Memory B cell (primary cell): ENCODE measurements around the gene PODN.

Experiments used
- ATAC-seq: fragments of 150-1000 bp; cut with Tn5 transposase; 2 replicates; pipeline ENCODE4 v1.10.0; 2021; ENCODE audit warnings: low read depth, mild to moderate bottlenecking, moderate library complexity
- DNase-seq, 2 donors: peaks; one replicate each; pipeline ENCODE4 v3.0.0; 2022; ENCODE audit warnings: low spot score in 2 of 2
- H3K27ac Mint-ChIP-seq: one replicate; pipeline ENCODE4 v1.8.0; 2022; ENCODE audit warnings: mild to moderate bottlenecking, moderate library complexity, mixed read lengths
- H3K27me3 Mint-ChIP-seq: one replicate; pipeline ENCODE4 v1.8.0; 2022; ENCODE audit warnings: mixed read lengths
- H3K36me3 Mint-ChIP-seq: one replicate; pipeline ENCODE4 v1.8.0; 2022; ENCODE audit warnings: mild to moderate bottlenecking, mixed read lengths
- H3K4me1 Mint-ChIP-seq: one replicate; pipeline ENCODE4 v1.8.0; 2022; ENCODE audit warnings: mixed read lengths
- H3K4me3 Mint-ChIP-seq: one replicate; pipeline ENCODE4 v1.8.0; 2022; ENCODE audit warnings: mild to moderate bottlenecking, moderate library complexity, mixed read lengths
- H3K9me3 Mint-ChIP-seq: one replicate; pipeline ENCODE4 v1.8.0; 2022; ENCODE audit warnings: mixed read lengths

The PODN gene

DNA sequence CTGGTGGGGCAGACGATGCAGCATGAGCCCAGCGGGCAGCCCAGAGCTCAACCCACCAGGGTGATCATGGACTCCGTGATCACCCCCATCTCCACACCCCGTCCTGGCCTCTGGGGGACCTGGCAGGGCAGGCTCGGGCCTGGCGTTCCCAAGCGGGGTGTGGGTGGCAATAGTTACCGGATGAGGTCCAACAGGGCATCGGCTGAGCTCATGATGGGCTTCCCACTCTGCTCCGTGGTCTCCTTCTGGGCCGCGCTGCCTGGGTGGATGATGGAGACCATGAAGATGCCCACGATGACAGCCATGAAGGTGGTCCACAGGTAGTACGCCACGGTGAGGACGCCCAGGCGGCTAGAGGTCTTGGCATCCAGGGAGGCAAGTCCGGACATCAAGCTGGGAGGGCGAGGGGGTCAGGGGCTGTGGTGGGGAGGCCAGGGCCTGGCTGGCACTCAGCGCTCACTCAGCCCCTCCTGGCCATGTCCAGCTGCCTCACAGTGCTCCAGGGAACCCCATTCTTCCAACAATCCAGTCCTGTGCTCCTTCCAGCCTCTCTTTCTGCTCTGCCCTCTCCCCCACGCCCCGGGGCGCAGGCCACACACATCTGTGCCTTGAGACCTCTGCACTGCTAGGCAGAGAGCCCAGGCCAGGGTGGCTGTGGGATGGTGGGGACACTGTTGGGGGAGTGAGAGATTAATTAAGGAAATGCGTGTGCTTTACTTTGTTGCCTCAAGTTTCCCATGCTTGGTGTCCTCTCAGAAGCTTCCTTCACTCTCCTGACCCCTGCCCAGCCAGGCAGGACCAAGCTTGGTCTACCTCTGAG is 52.8 kb downstream of the PODN start:
- DNase-seq, result no peak
- ATAC-seq, result no peak
- Mint-ChIP-seq H3K27me3 (peaks cover 28% of the 10 kb centered on the region), H3K4me3 (no peak overlapping the region), H3K36me3 (no peaks in the 10 kb centered on the region), H3K9me3 (peaks cover 4% of the 10 kb centered on the region), H3K27ac (no peak overlapping the region), H3K4me1 (peaks cover 1% of the 10 kb centered on the region)

GRCh38 chr1:53115403-53116306 is 53.6 kb downstream of the PODN start:
- DNase-seq (no peak), ATAC-seq (no peak)
- peaks cover 30% of the 10 kb centered on the region for H3K27me3 Mint-ChIP-seq
- H3K9me3 Mint-ChIP-seq, result peaks cover 4% of the 10 kb centered on the region
- H3K4me3 Mint-ChIP-seq, result no peak overlapping the region
- H3K27ac Mint-ChIP-seq, result no peak overlapping the region
- no peaks in the 10 kb centered on the region for H3K4me1 Mint-ChIP-seq
- H3K36me3 Mint-ChIP-seq, result no peaks in the 10 kb centered on the region

GRCh38 chr1:53116307-53116810 is 54.3 kb downstream of the PODN start:
- Mint-ChIP-seq H3K27me3 (peaks cover 32% of the 10 kb centered on the region), H3K4me3 (no peak overlapping the region), H3K27ac (no peak overlapping the region), H3K4me1 (no peaks in the 10 kb centered on the region), H3K36me3 (no peaks in the 10 kb centered on the region), H3K9me3 (peaks cover 4% of the 10 kb centered on the region)
- no peak for DNase-seq
- ATAC-seq, result no peak

DNA sequence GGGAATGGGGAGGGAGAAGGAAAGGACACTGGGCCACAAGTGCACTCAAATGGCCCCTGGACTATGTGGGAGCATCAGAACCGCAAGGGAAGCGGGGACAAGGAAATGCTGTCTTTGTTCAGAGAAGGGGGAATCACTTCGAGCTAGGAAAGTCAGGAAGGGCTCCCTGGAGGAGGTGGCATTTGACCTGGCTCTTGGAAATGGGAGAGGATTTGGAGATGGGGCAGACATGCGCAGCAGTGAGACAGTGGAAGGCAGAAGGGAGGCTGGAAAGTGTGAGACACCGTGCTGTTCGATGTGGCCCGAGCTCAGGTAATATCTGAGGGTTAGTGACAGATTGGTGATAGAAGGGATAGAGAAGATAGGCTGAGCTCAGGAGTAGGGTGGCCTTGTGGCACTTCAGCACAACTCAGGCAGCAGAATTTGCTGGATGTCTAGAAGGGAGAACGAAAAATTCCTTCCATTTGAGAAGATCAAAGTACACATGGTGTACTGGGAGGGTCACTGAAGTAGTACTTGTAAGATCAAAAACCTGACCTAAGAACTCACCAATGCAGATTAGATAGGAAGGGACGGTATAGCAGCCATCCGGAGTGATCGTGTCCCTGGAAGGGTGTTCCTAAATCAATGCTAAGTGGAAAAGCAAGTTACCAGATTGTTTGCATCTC is 55.1 kb downstream of the PODN start:
- peaks cover 32% of the 10 kb centered on the region for H3K27me3 Mint-ChIP-seq
- H3K4me3 Mint-ChIP-seq, result no peak overlapping the region
- H3K27ac Mint-ChIP-seq, result no peak overlapping the region
- ATAC-seq, result no peak
- peaks cover 4% of the 10 kb centered on the region for H3K9me3 Mint-ChIP-seq
- no peak for DNase-seq
- H3K4me1 Mint-ChIP-seq, result no peaks in the 10 kb centered on the region
- H3K36me3 Mint-ChIP-seq, result no peaks in the 10 kb centered on the region

DNA sequence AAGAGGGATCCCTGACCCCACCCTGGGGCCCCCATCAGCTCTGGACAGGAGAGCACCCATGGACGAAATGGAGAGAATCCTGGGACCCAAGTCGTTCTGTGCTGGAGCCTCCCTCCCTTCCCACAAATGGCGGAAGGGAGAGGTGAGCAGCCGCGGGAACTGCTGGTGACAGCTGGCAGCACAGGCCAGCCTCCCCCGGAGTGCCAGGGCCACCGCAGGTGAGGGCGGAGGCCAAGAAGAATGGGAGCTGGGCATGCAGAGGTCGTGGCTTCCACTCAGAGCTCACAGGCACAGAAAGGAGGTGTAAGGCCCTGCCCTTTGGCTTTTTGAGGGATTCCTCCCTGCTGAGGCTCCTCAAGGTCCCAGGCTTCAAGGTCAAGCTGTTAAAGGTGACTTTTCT is 55.8 kb downstream of the PODN start:
- Mint-ChIP-seq H3K4me3 (no peak overlapping the region), H3K9me3 (no peaks in the 10 kb centered on the region), H3K36me3 (no peaks in the 10 kb centered on the region), H3K4me1 (no peaks in the 10 kb centered on the region), H3K27me3 (peaks cover 31% of the 10 kb centered on the region), H3K27ac (no peak overlapping the region)
- no peak for DNase-seq
- ATAC-seq, result no peak

DNA sequence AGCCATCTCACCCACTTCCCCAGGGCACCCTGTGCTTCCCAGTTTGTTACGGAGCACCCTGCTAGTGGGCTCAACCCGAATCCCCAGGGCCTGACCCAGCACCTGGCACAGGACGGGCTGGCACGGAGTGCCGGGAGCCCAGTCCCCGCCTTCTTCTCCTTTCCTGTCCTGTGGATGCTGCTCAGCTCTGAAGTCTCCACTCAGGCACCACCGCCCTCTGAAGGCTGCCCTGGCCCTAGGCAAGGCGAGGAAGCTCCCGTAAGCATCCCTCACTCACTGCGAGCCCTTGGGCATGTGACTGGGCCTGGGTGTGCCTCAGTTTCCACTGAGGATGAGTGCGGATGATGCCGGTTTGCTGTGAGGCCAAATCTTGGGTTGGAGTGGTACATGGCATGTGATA is 58.6 kb downstream of the PODN start:
- DNase-seq (no peak), ATAC-seq (no peak)
- H3K4me1 Mint-ChIP-seq, result no peaks in the 10 kb centered on the region
- H3K27ac Mint-ChIP-seq, result no peak overlapping the region
- no peaks in the 10 kb centered on the region for H3K9me3 Mint-ChIP-seq
- no peak overlapping the region for H3K4me3 Mint-ChIP-seq
- H3K36me3 Mint-ChIP-seq, result no peaks in the 10 kb centered on the region
- H3K27me3 Mint-ChIP-seq, result peaks cover 23% of the 10 kb centered on the region

DNA sequence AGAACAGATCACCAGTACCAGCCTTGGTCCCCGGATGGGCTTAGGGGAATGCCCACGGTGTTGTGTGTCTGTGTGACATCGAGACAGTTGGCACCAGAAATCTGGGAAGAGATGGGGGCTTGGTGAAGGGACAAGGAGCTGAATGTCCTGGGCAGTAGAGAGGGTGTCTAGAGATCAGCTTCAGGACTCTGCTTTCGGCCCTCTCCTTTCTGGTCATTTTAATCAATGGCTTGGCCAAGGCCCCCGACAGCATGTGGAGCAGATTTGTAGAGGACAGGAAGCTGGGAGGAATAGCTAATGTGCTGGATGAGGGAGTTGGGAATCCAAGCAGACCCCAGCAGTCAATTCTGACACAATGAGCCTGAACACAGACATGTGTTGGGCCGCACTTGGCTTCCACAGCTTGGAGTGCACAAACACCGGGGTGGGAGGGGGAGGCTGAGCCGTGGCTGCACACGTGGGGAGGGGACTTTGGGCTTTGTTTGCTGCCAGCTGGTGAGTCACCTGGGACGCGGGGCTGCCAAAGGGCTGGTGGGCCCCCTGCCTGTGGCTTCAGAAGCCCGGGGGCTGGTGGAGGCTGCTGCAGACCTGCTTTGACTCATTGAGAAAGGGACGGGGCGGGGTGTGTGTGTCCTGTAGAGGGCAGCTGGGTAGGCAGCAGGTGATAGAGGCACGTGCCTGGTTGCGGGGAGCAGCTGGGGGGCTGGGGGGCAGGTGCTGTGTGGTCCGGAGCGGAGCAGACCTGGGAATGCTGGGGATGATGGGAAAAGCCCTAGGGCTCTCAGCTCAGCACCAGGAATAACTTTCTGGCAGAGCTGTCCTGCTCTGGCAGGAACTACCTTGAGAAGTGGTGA is 59.5 kb downstream of the PODN start:
- DNase-seq, result no peak
- Mint-ChIP-seq H3K27me3 (peaks cover 21% of the 10 kb centered on the region), H3K4me3 (no peak overlapping the region), H3K36me3 (no peaks in the 10 kb centered on the region), H3K4me1 (no peaks in the 10 kb centered on the region), H3K9me3 (no peaks in the 10 kb centered on the region), H3K27ac (no peak overlapping the region)
- ATAC-seq, result no peak

GRCh38 chr1:53122201-53122885 is 60.3 kb downstream of the PODN start:
- ATAC-seq, result no peak
- Mint-ChIP-seq H3K27me3 (peaks cover 15% of the 10 kb centered on the region), H3K9me3 (no peaks in the 10 kb centered on the region), H3K36me3 (no peaks in the 10 kb centered on the region), H3K4me3 (no peak overlapping the region), H3K4me1 (no peaks in the 10 kb centered on the region), H3K27ac (no peak overlapping the region)
- no peak for DNase-seq

GRCh38 chr1:53122961-53123413 is 61.0 kb downstream of the PODN start:
- Mint-ChIP-seq H3K27ac (no peak overlapping the region), H3K9me3 (no peaks in the 10 kb centered on the region), H3K4me1 (no peaks in the 10 kb centered on the region), H3K4me3 (no peak overlapping the region), H3K27me3 (peaks cover 15% of the 10 kb centered on the region), H3K36me3 (no peaks in the 10 kb centered on the region)
- no peak for ATAC-seq
- no peak for DNase-seq

GRCh38 chr1:53123453-53124140 is 61.6 kb downstream of the PODN start:
- Mint-ChIP-seq H3K27me3 (peaks cover 15% of the 10 kb centered on the region), H3K4me3 (no peak overlapping the region), H3K27ac (no peak overlapping the region), H3K9me3 (no peaks in the 10 kb centered on the region), H3K36me3 (no peaks in the 10 kb centered on the region), H3K4me1 (no peaks in the 10 kb centered on the region)
- no peak for ATAC-seq
- no peak for DNase-seq

DNA sequence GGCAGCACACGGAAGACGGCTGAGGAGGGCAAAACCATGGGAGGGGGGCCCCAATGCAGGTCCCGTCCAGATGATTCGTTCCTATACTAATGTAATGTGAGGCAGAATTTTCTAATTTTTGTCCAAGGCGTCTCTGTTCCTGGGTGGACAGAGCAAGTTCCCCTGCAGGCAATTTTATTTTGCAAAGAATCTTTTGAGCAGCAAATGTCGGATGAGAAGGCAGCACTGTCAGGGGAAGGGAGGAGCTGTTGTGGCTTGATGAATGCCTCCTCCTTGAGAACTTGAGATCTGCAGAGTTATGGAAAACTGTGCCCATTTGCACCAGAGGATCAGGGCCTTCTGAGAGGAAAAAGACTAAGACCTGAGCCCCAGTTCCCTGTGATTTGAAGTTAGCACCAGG is 63.1 kb downstream of the PODN start:
- no peaks in the 10 kb centered on the region for H3K36me3 Mint-ChIP-seq
- no peaks in the 10 kb centered on the region for H3K4me1 Mint-ChIP-seq
- DNase-seq, result no peak
- H3K9me3 Mint-ChIP-seq, result no peaks in the 10 kb centered on the region
- no peak overlapping the region for H3K27ac Mint-ChIP-seq
- ATAC-seq, result no peak
- no peak overlapping the region for H3K4me3 Mint-ChIP-seq
- H3K27me3 Mint-ChIP-seq, result peaks cover 15% of the 10 kb centered on the region

- Mint-ChIP-seq H3K27me3 (peaks cover 10% of the 10 kb centered on the region), H3K9me3 (no peaks in the 10 kb centered on the region), H3K36me3 (no peaks in the 10 kb centered on the region), H3K27ac (no peak overlapping the region), H3K4me1 (no peaks in the 10 kb centered on the region), H3K4me3 (no peak overlapping the region)
- DNase-seq (no peak), ATAC-seq (no peak)
These were observed 63.8 kb downstream of the PODN start for GRCh38 chr1:53125623-53126360.
